Suppressor macrophage (primary cell): ENCODE measurements around the gene FOXC1.
A peak's percentile ranks its signal among the peaks of the same experiment; 100 is the strongest.

Source experiments
- DNase-seq, 4 experiments: peaks; one replicate each; pipeline ENCODE4 v3.0.0-alpha.2; 2020 to 2022

FOXC1 gene

DNA sequence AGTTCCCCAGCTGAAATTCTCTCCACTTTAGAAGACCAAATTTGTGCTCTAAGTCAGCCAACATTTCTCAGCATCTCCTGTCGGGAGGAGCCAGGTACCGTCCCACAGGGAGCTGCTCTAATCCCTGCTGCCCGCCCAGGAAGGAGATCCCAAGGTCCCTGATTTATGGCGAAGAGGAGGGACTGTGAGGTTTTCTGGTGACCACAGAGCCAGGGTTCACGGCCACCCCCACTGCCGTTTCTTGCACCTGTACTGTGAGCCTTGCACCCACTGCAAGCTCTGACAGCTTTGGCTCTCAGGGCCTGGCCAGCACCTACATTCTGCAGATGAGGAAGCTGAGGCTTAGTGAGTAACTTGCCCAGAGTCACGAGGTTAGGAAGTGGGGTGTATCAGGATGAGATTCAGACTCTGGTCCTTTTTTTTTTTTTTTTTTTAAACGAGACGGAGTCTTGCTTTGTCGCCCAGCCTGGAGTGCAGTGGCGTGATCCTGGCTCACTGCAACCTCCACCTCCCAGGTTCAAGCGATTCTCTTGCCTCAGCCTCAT, 34.9 kb downstream of the FOXC1 start:
- peak; percentile 40 to 77 (median 70) for DNase-seq

DNA sequence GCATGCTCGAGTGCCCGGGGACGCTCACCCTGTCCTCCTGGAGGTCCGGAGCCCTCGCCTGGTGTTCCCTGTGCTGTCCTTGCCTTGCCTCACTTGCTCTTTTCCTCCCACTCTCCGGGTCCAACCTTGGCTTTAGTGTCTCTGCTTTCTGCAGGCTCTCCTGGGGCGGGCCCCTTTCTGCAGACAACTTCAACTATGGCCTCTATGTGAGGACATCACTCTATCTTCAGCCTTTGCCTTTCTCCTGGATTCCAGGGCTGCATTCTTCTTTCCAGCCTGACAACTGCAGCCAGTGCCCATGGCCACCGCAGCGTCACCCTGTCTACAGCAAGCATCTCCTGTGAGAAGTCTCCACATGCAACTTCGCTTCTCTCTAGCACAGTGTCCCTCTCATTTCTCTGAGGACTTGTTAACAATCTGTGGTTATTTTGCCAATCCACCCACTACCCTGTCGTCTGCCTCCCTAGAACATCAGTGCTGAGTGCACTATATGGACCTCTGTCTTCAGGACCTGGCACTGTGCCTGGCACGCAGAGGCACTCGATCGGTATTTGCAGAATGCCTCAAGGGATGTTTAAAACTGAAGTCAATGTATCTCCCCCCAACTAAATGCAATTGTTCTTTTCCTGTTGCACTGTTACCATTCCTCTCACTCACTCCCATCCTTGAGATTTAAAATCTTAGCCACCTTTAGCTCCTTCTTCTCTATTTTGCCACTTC, 35.9 kb downstream of the FOXC1 start:
- DNase-seq: no peak

DNA sequence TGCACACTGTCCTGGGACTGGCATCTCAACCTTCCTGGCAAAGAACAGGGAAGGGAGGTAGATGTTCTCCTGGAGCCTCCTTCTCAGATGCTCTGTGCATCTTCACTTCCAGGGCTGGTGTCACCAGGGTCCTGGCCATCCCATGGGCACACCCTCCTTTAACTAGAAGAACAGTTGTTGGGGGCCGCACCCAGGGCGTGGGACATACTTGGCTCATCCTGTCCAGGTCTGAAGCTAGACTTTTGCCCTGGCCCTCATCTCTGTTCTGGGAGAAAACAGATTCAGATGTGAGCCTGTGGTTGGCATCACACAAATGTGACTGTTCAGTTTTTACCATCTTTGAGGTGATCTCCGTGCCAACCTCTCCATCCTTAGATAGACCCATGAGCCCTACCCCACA, 41.6 kb downstream of the FOXC1 start:
- DNase-seq: no peak

DNA sequence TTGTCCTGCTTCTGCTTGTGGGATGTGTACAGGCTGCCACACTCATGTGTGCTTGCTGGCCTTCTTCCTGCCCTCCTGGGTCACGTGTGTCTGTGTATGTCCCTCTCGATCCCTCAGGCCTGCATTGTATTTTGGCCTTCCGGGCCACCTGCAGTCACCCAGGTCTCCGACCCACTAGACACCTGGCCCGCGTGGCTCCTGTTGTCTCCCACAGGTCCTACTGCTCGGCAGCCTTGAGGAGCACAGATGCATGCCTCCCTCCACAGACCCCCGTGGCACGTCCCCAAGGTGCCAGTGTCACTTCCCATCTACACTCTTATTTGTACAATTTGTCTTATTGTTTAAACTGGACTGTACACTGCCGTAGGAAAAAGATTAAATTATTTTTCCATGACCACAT, 43.1 kb downstream of the FOXC1 start:
- DNase-seq: no peak

DNA sequence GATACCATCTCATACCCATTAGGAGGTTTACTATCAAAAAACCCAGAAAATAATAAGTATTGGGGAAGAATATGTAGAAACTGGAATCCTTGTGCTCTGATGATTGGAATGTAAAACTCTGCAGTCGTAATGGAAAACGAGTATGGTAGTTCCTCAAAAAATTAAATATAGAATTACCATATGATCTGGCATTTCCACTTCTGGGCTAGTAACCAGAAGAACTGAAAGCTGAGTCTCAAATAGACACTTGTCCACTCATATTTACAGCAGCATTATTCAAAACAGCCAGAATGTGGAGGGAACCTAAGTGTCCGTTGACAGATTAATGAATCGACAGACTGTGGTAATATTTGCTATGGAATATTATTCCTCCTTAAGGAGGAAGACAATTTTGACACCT, 44.3 kb downstream of the FOXC1 start:
- peak; percentile 25 to 76 (median 50) for DNase-seq

DNA sequence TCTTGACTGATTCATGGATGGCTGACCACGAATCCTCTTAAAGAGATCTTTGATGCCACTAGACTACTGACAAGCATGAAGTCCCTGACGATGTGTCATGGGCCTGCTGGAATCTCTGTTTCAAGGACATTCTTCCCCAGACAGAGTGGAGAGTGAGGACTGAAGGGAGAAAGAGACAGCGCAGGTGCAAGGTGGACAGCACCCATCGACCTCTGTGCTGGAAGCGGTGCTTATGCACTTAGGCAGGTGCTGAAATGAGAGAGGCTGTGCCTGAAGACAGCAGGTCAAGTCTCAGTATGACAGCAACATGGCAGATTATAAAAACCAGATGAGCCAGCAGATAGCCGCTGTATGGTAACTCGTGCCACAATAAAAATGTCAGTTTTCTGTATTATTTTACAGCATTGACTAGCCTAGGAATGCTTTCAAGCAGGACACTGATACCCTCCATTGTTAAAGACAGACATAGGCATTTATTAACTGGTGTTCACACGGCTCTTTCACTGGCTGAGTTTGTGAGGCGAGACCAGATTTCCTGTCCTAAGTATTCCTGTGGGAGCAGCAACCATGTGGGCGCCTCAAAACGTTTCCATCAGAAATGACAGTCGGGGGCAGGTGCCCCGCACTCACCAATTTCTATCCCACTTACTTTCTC, 47.5 kb downstream of the FOXC1 start:
- no peak for DNase-seq

DNA sequence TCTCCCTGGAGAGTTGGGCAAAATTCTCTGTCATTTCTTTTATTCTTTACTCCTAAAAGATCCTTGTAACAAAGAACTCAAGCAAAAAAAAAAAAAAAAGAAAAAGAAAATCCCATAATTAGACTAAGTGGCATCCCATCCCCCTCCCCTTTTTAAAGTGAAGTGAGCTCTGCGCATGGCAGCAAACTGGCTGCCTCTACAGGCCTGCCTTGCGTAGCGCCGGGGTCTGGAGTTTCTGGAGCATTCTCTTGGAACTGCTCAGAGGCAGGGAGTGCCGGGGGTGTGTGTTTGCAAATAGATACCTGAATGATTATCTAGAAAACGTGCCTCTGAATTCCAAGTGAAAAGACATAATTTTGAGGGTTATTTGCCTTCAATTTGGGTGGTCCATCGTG, 48.1 kb downstream of the FOXC1 start:
- DNase-seq: no peak

DNA sequence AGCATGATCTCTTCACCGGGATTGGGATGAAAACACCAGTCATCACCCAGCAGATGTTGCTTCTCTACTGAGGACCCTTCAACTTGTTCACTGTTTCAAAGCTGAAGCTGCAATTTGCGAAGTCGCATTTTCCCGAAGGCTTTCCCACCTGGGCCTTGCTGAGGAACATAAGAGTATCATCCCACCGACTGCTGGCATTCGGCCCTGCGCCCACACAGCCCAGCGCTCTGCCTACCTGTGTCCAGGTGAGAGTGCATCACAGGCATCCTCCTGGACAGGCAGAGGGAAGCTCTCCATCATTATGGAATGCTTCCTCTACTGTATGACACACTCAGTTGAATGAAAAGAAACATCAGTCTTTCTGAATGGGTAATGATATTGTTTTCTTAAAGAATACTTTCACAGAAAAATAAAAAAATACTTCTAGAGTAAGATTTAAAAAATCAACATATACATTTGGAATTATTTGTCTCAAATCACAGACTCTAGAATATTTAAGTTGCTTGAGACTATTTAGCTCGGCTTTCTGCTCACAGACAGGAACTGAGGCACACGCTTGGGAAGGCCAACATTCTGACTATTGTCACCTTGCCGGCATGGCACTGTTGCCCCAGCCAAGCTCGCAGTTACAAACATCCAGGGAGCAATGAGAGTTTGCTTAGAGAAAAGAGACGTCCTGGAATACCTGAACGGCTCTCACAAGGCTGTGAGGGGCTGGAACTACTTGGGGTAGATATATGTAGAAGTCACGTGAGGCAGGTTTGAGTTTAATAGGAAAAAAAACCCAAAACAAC, 48.7 kb downstream of the FOXC1 start:
- no peak for DNase-seq

DNA sequence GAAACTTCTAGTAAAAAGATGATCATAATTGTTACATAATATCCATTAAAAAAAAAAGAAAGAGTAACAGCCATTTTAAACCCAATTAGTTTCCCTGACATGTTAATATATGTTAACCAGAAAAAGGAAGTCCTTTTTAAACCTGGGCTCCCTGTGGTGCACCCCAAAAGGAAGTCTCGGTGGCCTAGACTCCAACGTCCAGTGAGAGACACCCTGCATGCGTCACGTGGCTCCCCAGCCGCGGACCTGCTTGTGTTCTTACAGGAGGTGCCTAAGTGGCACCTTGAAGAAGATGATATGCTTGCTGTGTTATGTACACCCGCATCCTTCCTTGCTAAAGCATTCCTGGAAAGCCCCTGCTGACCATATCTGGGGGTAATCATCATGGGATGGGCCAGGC, 50.1 kb downstream of the FOXC1 start:
- DNase-seq: peak in 2 of 4 experiments; percentile 9 to 17

DNA sequence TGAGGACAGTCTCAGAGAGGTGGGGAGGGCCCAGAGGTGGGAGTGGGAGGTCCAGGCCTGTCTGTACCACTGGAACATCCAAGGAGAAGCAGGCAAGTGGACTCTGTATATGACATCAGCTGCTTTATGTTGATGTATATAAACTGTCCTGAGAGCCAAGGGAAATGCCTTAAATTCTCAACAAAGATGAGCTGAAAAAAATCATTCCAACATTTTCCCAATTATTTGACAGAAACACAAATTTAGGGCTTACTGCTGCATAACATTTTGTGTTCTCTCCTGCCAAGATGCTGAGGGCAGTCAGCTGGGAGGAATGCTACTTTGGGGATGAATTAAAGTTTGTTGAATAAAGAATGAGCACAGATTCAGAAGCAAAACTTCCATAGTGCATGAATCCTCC, 52.8 kb downstream of the FOXC1 start:
- DNase-seq: no peak
